Ishikawa (cell line): ENCODE results near the gene FIGNL1.

Experiments used
- CEBPB ChIP-seq: IDR thresholded peaks from 2 replicates; pipeline ENCODE4 v1.6.1; 2012
- EGR1 ChIP-seq: IDR thresholded peaks from 2 replicates; pipeline ENCODE4 v1.6.1; 2012
- FOXM1 ChIP-seq: IDR thresholded peaks from 2 replicates; pipeline ENCODE4 v1.6.1; 2012; ENCODE audit warnings: low read depth, borderline replicate concordance
- MAX ChIP-seq: IDR thresholded peaks from 2 replicates; pipeline ENCODE4 v1.6.1; 2012
- REST ChIP-seq: IDR thresholded peaks from 2 replicates; pipeline ENCODE4 v1.6.1; 2012; ENCODE audit warnings: low read depth, mild to moderate bottlenecking

- no peak for TF ChIP-seq MAX
- no peak for TF ChIP-seq REST
- no peak for TF ChIP-seq CEBPB
- no peak for TF ChIP-seq FOXM1
- no peak for TF ChIP-seq EGR1
Measured at GRCh38 chr7:50499092-50499491, 48.9 kb upstream of the FIGNL1 start.
